ENCODE measurements around the gene FZD4.

GRCh38 chr11:86990515-86990914 lies 35.3 kb upstream of the FZD4 start:
- TF ChIP-seq CTCF (IDR thresholded peaks at IDR 0.05) = no peak
- TF ChIP-seq EP300 (IDR thresholded peaks at IDR 0.05) = no peak

All from ovary (tissue), 3 donors.